H9 (cell line): Measurements from ENCODE around the gene TGM4. TPM values are rescaled to one million over a fixed set of nuclear protein-coding genes. Genes with fewer than 3 reads are reported as not detected.

Experiments
- DNase-seq: peaks from one replicate; pipeline ENCODE4 v3.0.0-alpha.2; 2017
- H2AFZ ChIP-seq: one replicate; pipeline ENCODE4 v1.6.1; 2013; ENCODE audit warnings: mild to moderate bottlenecking, low read length, control low read depth, moderate library complexity
- H2AK5ac ChIP-seq: 2 replicates; pipeline ENCODE4 v1.6.1; 2013; ENCODE audit warnings: low read length, control low read depth, mixed read lengths; ENCODE audit not compliant: insufficient read length
- H2BK120ac ChIP-seq: one replicate; pipeline ENCODE4 v1.6.1; 2013; ENCODE audit warnings: low read depth, mild to moderate bottlenecking, low read length, control low read depth, inconsistent platforms; ENCODE audit not compliant: poor library complexity, severe bottlenecking
- H2BK12ac ChIP-seq: 2 replicates; pipeline ENCODE4 v1.6.1; 2013; ENCODE audit warnings: low read length, control low read depth, mixed read lengths, low read depth; ENCODE audit not compliant: insufficient read length
- H2BK15ac ChIP-seq: 2 replicates; pipeline ENCODE4 v1.6.1; 2013; ENCODE audit warnings: low read depth, low read length, control low read depth
- H2BK20ac ChIP-seq: one replicate; pipeline ENCODE4 v1.6.1; 2013; ENCODE audit warnings: low read depth, mild to moderate bottlenecking, low read length, control low read depth, inconsistent platforms; ENCODE audit not compliant: poor library complexity, severe bottlenecking
- H2BK5ac ChIP-seq: 2 replicates; pipeline ENCODE4 v1.6.1; 2013; ENCODE audit warnings: low read length, control low read depth, mixed read lengths; ENCODE audit not compliant: insufficient read length
- H3K14ac ChIP-seq: 2 replicates; pipeline ENCODE4 v1.6.1; 2013; ENCODE audit warnings: low read length, control low read depth; ENCODE audit not compliant: insufficient read depth
- H3K18ac ChIP-seq: 2 replicates; pipeline ENCODE4 v1.6.1; 2013; ENCODE audit warnings: low read depth, mild to moderate bottlenecking, mixed read lengths, low read length, control low read depth; ENCODE audit not compliant: insufficient read length
- H3K23ac ChIP-seq: 2 replicates; pipeline ENCODE4 v1.6.1; 2013; ENCODE audit warnings: low read length, control low read depth, mixed read lengths, low read depth; ENCODE audit not compliant: insufficient read length
- H3K23me2 ChIP-seq: 2 replicates; pipeline ENCODE4 v1.6.1; 2013; ENCODE audit warnings: low read depth, mild to moderate bottlenecking, mixed read lengths, low read length, control low read depth; ENCODE audit not compliant: insufficient read length, poor library complexity, severe bottlenecking
- H3K27ac ChIP-seq: 2 replicates; pipeline ENCODE4 v1.5.1; 2013; ENCODE audit warnings: low read length, control low read depth, mixed read lengths, low read depth; ENCODE audit not compliant: insufficient read length
- H3K27me3 ChIP-seq: 2 replicates; pipeline ENCODE4 v1.6.1; 2013; ENCODE audit warnings: low read length, control low read depth, inconsistent platforms; ENCODE audit not compliant: insufficient read depth
- H3K4ac ChIP-seq: 2 replicates; pipeline ENCODE4 v1.6.1; 2013; ENCODE audit warnings: low read depth, mild to moderate bottlenecking, control low read depth, inconsistent platforms, low read length, moderate library complexity
- H3K4me1 ChIP-seq: 2 replicates; pipeline ENCODE4 v1.6.1; 2013; ENCODE audit warnings: low read length, control low read depth, inconsistent platforms; ENCODE audit not compliant: insufficient read depth
- H3K4me2 ChIP-seq: 2 replicates; pipeline ENCODE4 v1.6.1; 2013; ENCODE audit warnings: low read length, control low read depth, mixed read lengths; ENCODE audit not compliant: insufficient read length, insufficient read depth
- H3K56ac ChIP-seq: 2 replicates; pipeline ENCODE4 v1.6.1; 2013; ENCODE audit warnings: low read depth, mild to moderate bottlenecking, mixed read lengths, low read length, control low read depth; ENCODE audit not compliant: insufficient read length
- H3K79me1 ChIP-seq: 2 replicates; pipeline ENCODE4 v1.6.1; 2013; ENCODE audit warnings: low read depth, mild to moderate bottlenecking, moderate library complexity, low read length, control low read depth, inconsistent platforms; ENCODE audit not compliant: insufficient read depth, poor library complexity, severe bottlenecking
- H3K79me2 ChIP-seq: 2 replicates; pipeline ENCODE4 v1.6.1; 2013; ENCODE audit warnings: low read length, control low read depth, inconsistent platforms; ENCODE audit not compliant: insufficient read depth
- H3K9ac ChIP-seq: 2 replicates; pipeline ENCODE4 v1.6.1; 2013; ENCODE audit warnings: low read length, control low read depth, mixed read lengths; ENCODE audit not compliant: insufficient read length; ENCODE audit errors: extremely low read depth
- H3K9me3 ChIP-seq: one replicate; pipeline ENCODE4 v1.6.1; 2013; ENCODE audit warnings: low read depth, low read length, inconsistent platforms; ENCODE audit not compliant: control insufficient read depth
- H3T11ph ChIP-seq: one replicate; pipeline ENCODE4 v1.6.1; 2013; ENCODE audit warnings: mild to moderate bottlenecking, low read length, control low read depth, inconsistent platforms
- H4K20me1 ChIP-seq: one replicate; pipeline ENCODE4 v1.6.1; 2013; ENCODE audit not compliant: control insufficient read depth, insufficient read length, insufficient read depth
- H4K5ac ChIP-seq: 2 replicates; pipeline ENCODE4 v1.6.1; 2013; ENCODE audit warnings: low read depth, mild to moderate bottlenecking, mixed read lengths, low read length, control low read depth; ENCODE audit not compliant: insufficient read length
- H4K8ac ChIP-seq: replicated peaks from 2 replicates; pipeline ENCODE4 v1.6.1; 2013; ENCODE audit warnings: low read length, control low read depth, mixed read lengths, low read depth; ENCODE audit not compliant: insufficient read length
- H4K91ac ChIP-seq: 2 replicates; pipeline ENCODE4 v1.6.1; 2013; ENCODE audit warnings: low read depth, mild to moderate bottlenecking, moderate library complexity, mixed read lengths, low read length, control low read depth; ENCODE audit not compliant: insufficient read length
- H3K27ac Mint-ChIP-seq, 3 experiments: 2 replicates in 2 of 3; 3 replicates in 1 of 3; pipeline ENCODE4 v1.8.0; 2020 to 2021; ENCODE audit warnings: mixed read lengths in 3 of 3, mild to moderate bottlenecking in 1 of 3, moderate library complexity in 1 of 3
- H3K27me3 Mint-ChIP-seq: 2 replicates; pipeline ENCODE4 v1.8.0; 2021; ENCODE audit warnings: low read depth, mild to moderate bottlenecking, moderate library complexity, mixed read lengths
- H3K36me3 Mint-ChIP-seq, 3 experiments: 2 replicates in 2 of 3; 3 replicates in 1 of 3; pipeline ENCODE4 v1.8.0; 2020 to 2021; ENCODE audit warnings: low read depth in 3 of 3, mixed read lengths in 3 of 3; ENCODE audit not compliant: insufficient read depth in 1 of 3
- H3K4me1 Mint-ChIP-seq, 2 experiments: 2 replicates each; pipeline ENCODE4 v1.8.0; 2020; ENCODE audit warnings: mixed read lengths in 2 of 2
- H3K4me3 Mint-ChIP-seq, 2 experiments: 2 replicates in 1 of 2; 3 replicates in 1 of 2; pipeline ENCODE4 v1.8.0; 2020 to 2021; ENCODE audit warnings: mild to moderate bottlenecking in 2 of 2, mixed read lengths in 2 of 2, moderate library complexity in 1 of 2
- H3K9me3 Mint-ChIP-seq, 2 experiments: 2 replicates in 1 of 2; 3 replicates in 1 of 2; pipeline ENCODE4 v1.8.0; 2020; ENCODE audit warnings: mild to moderate bottlenecking in 2 of 2, mixed read lengths in 2 of 2, moderate library complexity in 1 of 2
- CTCF ChIP-seq: fragments of 200-600 bp; sonication (generic); conservative IDR thresholded peaks from 3 replicates; pipeline ENCODE4 v1.8.0; 2021; ENCODE audit warnings: antibody characterized with exemption, mild to moderate bottlenecking
- WGBS: extraction: QIAGEN DNeasy Blood & Tissue Kit; methylation state at CpG from one replicate; pipeline ENCODE4 v1.1.7; 2013; ENCODE audit warnings: missing lambda C conversion rate, low lambda C conversion rate, mixed read lengths; ENCODE audit not compliant: insufficient read length; ENCODE audit errors: extremely low coverage; 5-methylcytosine and 5-hydroxymethylcytosine counted together
- total RNA-seq: library from RNA; stranded (reverse); gene quantifications from 2 replicates; pipeline ENCODE4 v1.2.1, GENCODE V29; 2021

Gene TGM4
- total RNA-seq, 1 experiment from 2014 or later: not detected

GRCh38 chr3:44883999-44884431 lies 9.6 kb downstream of the TGM4 start:
- peaks cover 0 to 2% (median 0%) of the 10 kb centered on the region in 3 experiments; a peak in 1 of 7 replicates for H3K36me3 Mint-ChIP-seq

More at GRCh38 chr3:44883999-44884431, 9.6 kb downstream of the TGM4 start:
- Histone ChIP-seq H2AK5ac (no peak overlapping the region), H3K27ac (no peak overlapping the region), H3K14ac (no peak overlapping the region), H2BK15ac (no peak overlapping the region), H3K79me1 (no peaks in the 10 kb centered on the region), H2BK12ac (no peak overlapping the region), H4K8ac (no peak overlapping the region), H3K4me2 (no peak overlapping the region), H2BK5ac (no peak overlapping the region), H3K4me1 (peaks cover 9% of the 10 kb centered on the region; the same call in 1 of the 2 replicates), H2BK120ac (no peak overlapping the region), H3T11ph (no peak overlapping the region), H3K4ac (no peak overlapping the region), H3K23ac (no peak overlapping the region), H3K9ac (no peak overlapping the region), H2BK20ac (no peak overlapping the region), H3K9me3 (no peaks in the 10 kb centered on the region), H3K23me2 (no peaks in the 10 kb centered on the region), H4K5ac (no peak overlapping the region), H3K18ac (no peak overlapping the region), H4K91ac (no peak overlapping the region), H4K20me1 (no peaks in the 10 kb centered on the region), H3K56ac (no peak overlapping the region), H3K27me3 (no peaks in the 10 kb centered on the region), H3K79me2 (no peaks in the 10 kb centered on the region), H2AFZ (no peak overlapping the region)
- no peak for DNase-seq
- TF ChIP-seq CTCF: no peak
- WGBS: no CpG with 5 or more reads among the region's 4 CpGs
- Mint-ChIP-seq H3K9me3 (peaks cover 2 to 4% of the 10 kb centered on the region in 2 experiments; a peak in 3 of 5 replicates), H3K27me3 (no peaks in the 10 kb centered on the region; the same call in 1 of the 2 replicates), H3K4me1 (peaks cover 14 to 19% of the 10 kb centered on the region in 2 experiments), H3K27ac (no peak overlapping the region), H3K4me3 (no peak overlapping the region; a peak in 1 of 5 replicates)
